Ovary (tissue), 3 donors: ENCODE results near the gene CHRD.

Experiments used
- CTCF ChIP-seq, 3 donors: fragments of 450-650 bp in 2 of 3; fragments of 200-600 bp in 1 of 3; IDR thresholded peaks; one replicate each; pipeline versions ENCODE4 v1.5.1 to v1.8.0; 2016 to 2022; ENCODE audit warnings: antibody characterized with exemption in 3 of 3, mild to moderate bottlenecking in 1 of 3
- EP300 ChIP-seq: sonication (generic); formaldehyde crosslinking; IDR thresholded peaks from one replicate; pipeline ENCODE4 v1.6.1; 2017; ENCODE audit warnings: antibody characterized with exemption
- POLR2A ChIP-seq: fragments of 450-650 bp; IDR thresholded peaks from one replicate; pipeline ENCODE4 v1.6.1; 2017; ENCODE audit warnings: antibody characterized with exemption, mild to moderate bottlenecking, moderate library complexity
- donor health status: DM: no; HTN: no; CAD: no.

DNA sequence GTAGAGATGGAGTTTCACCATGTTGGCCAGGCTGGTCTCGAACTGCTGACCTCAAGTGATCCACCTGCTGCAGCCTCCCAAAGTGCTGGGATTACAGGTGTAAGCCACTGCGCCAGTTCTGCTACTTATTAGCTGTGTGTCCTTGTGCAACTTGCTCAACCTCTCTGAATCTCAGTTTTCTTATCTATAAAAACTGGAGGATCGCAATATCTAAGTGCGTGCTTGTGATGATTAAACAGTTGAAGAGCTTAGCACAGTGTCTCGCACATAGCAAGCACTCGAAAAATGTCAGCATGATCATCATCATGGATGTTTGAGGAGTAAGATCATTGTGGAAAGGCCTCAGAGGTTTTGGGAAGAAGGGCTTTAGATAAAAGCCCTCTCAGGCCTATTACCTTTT lies 29.2 kb upstream of the CHRD start:
- TF ChIP-seq CTCF (IDR thresholded peaks at IDR 0.05) (no peak), POLR2A (no peak), EP300 (no peak)
